Thymus (tissue), 11 donors: ENCODE measurements around the gene UBE3B. TPM values are rescaled to one million over a fixed set of nuclear protein-coding genes. Genes with fewer than 3 reads are reported as not detected.
A peak's percentile ranks its signal among the peaks of the same experiment; 100 is the strongest.

Source experiments
- DNase-seq, 9 donors: peaks; one replicate each; pipeline ENCODE4 v3.0.0-alpha.2; 2013; ENCODE audit warnings: low spot score in 9 of 9, low read depth in 6 of 9, missing footprints in 1 of 9
- H3K27ac ChIP-seq, 2 donors: one replicate each; pipeline ENCODE4 v1.5.1; 2013; ENCODE audit warnings: control low read depth in 1 of 2, low read depth in 1 of 2, low read length in 1 of 2, mild to moderate bottlenecking in 1 of 2, moderate library complexity in 1 of 2
- H3K27me3 ChIP-seq, 2 donors: one replicate each; pipeline ENCODE4 v1.5.1; 2013; ENCODE audit warnings: low read length in 1 of 2; ENCODE audit not compliant: control insufficient read depth in 2 of 2, insufficient read depth in 1 of 2
- H3K36me3 ChIP-seq, 2 donors: one replicate each; pipeline ENCODE4 v1.5.1; 2013; ENCODE audit warnings: low read length in 1 of 2, mild to moderate bottlenecking in 1 of 2, moderate library complexity in 1 of 2; ENCODE audit not compliant: control insufficient read depth in 2 of 2, insufficient read depth in 2 of 2
- H3K4me1 ChIP-seq, 2 donors: one replicate each; pipeline ENCODE4 v1.5.1; 2013; ENCODE audit warnings: low read length in 2 of 2; ENCODE audit not compliant: control insufficient read depth in 2 of 2, insufficient read depth in 2 of 2
- H3K4me3 ChIP-seq, 2 donors: one replicate each; pipeline ENCODE4 v1.5.1; 2013; ENCODE audit warnings: low read length in 2 of 2, control low read depth in 1 of 2, mild to moderate bottlenecking in 1 of 2
- H3K9me3 ChIP-seq, 2 donors: one replicate each; pipeline ENCODE4 v1.5.1; 2013; ENCODE audit warnings: low read length in 1 of 2, mild to moderate bottlenecking in 1 of 2; ENCODE audit not compliant: control insufficient read depth in 2 of 2, insufficient read depth in 1 of 2
- WGBS: extraction: QIAGEN DNeasy Blood & Tissue Kit; methylation state at CpG from one replicate; pipeline ENCODE4 v1.1.7; 2013; 5-methylcytosine and 5-hydroxymethylcytosine counted together
- polyA plus RNA-seq: library from polyadenylated mRNA; stranded (reverse); fragments of 200-250 nt; gene quantifications from one replicate; pipeline ENCODE4 v1.2.3, GENCODE V29; 2013
- total RNA-seq: library from RNA; stranded (reverse); fragments of 120-200 nt; gene quantifications from one replicate; pipeline ENCODE4 v1.2.4, GENCODE V29; 2013
- donor health status: healthy.

The UBE3B gene
- total and polyA plus RNA-seq, 2 donors: 11.7 to 13.5 TPM

DNA sequence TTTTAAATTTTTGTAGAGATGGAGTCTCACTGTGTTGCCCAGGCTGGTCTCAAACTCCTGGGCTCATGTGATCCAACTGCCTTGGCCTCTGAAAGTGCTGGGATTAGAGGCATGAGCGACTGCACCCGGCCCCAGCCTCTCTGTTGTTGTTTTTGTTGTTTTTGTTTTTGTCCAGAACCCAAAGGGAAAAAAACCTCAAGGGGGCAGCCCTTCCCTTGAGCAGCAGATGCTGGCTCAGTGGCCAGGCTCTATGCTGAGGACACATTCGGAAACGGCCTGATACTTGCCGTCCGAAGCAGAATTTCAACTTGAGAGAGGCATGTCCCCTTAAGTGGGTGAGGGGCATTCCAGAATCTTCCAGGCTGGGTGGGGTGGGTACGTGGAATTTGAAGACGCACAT is 102.8 kb downstream of the UBE3B start:
- Histone ChIP-seq H3K27me3 (no peaks in the 10 kb centered on the region), H3K4me3 (no peak overlapping the region), H3K4me1 (no peaks in the 10 kb centered on the region), H3K36me3 (peaks cover 7 to 36% of the 10 kb centered on the region in 2 donors), H3K9me3 (no peaks in the 10 kb centered on the region), H3K27ac (no peak overlapping the region)
- WGBS: 96% methylated on average over 8 of the region's 8 CpGs
- no peak for DNase-seq

DNA sequence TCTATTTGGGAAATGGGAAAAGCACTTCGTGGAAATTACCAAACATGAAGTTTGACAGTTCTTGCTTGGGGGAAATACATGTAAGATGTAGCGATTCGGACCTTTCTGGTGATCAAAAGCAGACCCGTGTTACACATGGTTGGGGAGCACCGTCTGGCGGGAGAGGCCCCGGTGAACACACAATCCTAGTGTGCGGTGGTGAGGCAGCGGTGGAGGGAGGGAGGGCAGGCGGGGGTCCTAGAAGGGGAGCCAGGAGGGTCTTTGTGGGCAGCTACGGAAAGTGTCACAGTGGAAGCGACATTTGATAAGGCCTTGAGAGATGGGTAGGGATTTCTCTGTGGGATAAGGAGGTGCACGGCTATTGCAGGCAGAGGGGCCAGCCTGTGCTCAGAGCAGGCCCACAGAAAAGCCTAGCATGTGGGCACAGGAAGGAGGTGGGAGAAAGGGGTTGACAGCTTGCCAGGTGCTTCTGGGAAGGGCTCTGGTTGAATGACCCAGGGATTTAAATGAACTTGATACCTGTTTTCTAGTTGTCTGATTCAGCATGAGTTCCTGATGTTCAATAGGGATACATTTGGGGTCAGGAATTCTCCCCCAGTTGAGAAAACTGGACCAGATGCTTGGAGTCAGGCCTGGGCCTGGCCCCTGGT is 103.4 kb downstream of the UBE3B start:
- WGBS: 96% methylated on average over 13 of the region's 13 CpGs
- DNase-seq: no peak
- Histone ChIP-seq H3K4me3 (no peak overlapping the region), H3K27ac (no peak overlapping the region), H3K4me1 (no peaks in the 10 kb centered on the region), H3K9me3 (no peaks in the 10 kb centered on the region), H3K27me3 (no peaks in the 10 kb centered on the region), H3K36me3 (peaks cover 7 to 34% of the 10 kb centered on the region in 2 donors)

DNA sequence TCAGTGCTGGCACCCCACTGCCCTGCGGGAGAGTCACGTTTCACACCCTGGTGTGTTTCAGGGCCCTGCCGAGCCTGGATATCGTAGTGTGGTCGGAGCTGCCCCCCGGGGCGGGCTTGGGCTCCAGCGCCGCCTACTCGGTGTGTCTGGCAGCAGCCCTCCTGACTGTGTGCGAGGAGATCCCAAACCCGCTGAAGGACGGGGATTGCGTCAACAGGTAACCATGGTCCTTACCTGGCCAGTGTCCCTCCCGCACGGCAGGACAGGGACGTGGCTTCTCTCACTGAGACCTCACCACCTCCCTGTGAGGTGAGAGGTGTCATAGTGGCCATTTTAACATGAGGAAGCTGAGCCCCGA is 103.9 kb downstream of the UBE3B start:
- 93% methylated on average over 18 of the region's 18 CpGs for WGBS
- DNase-seq: no peak
- peak overlapping the region in 1 of 2 donors; percentile 12 for H3K27ac ChIP-seq
- no peak overlapping the region for H3K4me3 ChIP-seq
- no peaks in the 10 kb centered on the region for H3K27me3 ChIP-seq
- H3K9me3 ChIP-seq: no peaks in the 10 kb centered on the region
- no peaks in the 10 kb centered on the region for H3K4me1 ChIP-seq
- peaks cover 7 to 31% of the 10 kb centered on the region in 2 donors for H3K36me3 ChIP-seq

DNA sequence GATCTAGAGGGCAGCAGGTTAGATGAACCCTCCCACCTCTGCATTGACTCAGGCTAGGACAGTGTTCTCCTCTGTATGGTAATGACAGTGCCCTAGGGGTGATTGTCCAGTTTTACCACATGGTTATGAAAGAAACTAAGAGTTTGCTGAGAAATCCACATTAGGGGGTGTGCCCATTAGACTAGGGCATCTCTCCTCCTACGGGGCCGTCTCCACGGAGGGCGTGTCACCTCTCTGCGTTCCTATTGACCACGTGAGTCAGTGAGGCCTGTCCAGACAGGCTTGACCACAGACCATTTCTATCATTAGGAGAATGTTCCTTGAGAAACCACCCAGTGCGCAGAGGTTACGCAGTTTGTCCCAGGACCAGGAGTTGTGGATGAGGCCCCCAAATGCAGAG is 104.4 kb downstream of the UBE3B start:
- H3K4me1 ChIP-seq: no peaks in the 10 kb centered on the region
- no peak for DNase-seq
- H3K36me3 ChIP-seq: peaks cover 7 to 31% of the 10 kb centered on the region in 2 donors
- no peaks in the 10 kb centered on the region for H3K9me3 ChIP-seq
- 89% methylated on average over 8 of the region's 8 CpGs for WGBS
- no peak overlapping the region for H3K4me3 ChIP-seq
- H3K27ac ChIP-seq: peak overlapping the region in 1 of 2 donors; percentile 12
- no peaks in the 10 kb centered on the region for H3K27me3 ChIP-seq

DNA sequence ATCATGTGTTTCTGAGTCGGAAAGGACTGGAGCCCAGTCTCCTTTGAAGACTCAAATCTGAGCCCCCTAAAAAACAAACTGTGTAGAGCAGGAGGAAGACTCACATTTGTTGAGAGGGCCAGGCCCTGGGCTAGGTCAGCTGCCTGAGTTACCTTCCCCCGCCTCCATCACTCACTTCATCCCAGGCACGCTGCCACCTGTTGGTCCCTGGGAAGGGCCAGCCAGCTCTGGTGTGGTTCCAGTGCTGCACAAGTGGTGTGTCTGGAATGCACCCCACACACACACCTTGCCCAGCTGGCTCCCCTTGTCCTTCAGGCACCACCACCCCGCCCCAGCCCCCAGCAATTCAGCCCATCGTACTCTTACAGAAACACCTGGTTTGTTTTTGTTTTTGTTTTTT is 105.2 kb downstream of the UBE3B start:
- 96% methylated on average over 5 of the region's 5 CpGs for WGBS
- Histone ChIP-seq H3K9me3 (no peaks in the 10 kb centered on the region), H3K27ac (no peak overlapping the region), H3K27me3 (no peaks in the 10 kb centered on the region), H3K4me1 (no peaks in the 10 kb centered on the region), H3K36me3 (peaks cover 7 to 23% of the 10 kb centered on the region in 2 donors), H3K4me3 (no peak overlapping the region)
- no peak for DNase-seq

- no peaks in the 10 kb centered on the region for H3K9me3 ChIP-seq
- 95% methylated on average over 2 of the region's 2 CpGs for WGBS
- no peaks in the 10 kb centered on the region for H3K27me3 ChIP-seq
- no peak for DNase-seq
- H3K27ac ChIP-seq: no peak overlapping the region
- peaks cover 6 to 14% of the 10 kb centered on the region in 2 donors for H3K36me3 ChIP-seq
- H3K4me1 ChIP-seq: no peaks in the 10 kb centered on the region
- no peak overlapping the region for H3K4me3 ChIP-seq
Measured at GRCh38 chr12:109583733-109584132, 106.3 kb downstream of the UBE3B start.

Other genes with a start within 250 kb of the UBE3B start
- gene FOXN4, start 168.3 kb upstream of the UBE3B start, total RNA-seq: not detected
- 0.14 TPM for gene FOXN4, start 168.3 kb upstream of the UBE3B start, polyA plus RNA-seq
- gene MYO1H, start 129.7 kb upstream of the UBE3B start, total RNA-seq: under 0.01 TPM
- 0.14 TPM for gene MYO1H, start 129.7 kb upstream of the UBE3B start, polyA plus RNA-seq
- 8.9 TPM for gene KCTD10, start 334 bp upstream of the UBE3B start, total RNA-seq
- gene KCTD10, start 334 bp upstream of the UBE3B start, polyA plus RNA-seq: 17.5 TPM
- 30.7 TPM for gene MMAB, start 95.9 kb downstream of the UBE3B start, total RNA-seq
- 28.7 TPM for gene MMAB, start 95.9 kb downstream of the UBE3B start, polyA plus RNA-seq
- gene MVK, start 96.2 kb downstream of the UBE3B start, total RNA-seq: 7.2 TPM
- 10.4 TPM for gene MVK, start 96.2 kb downstream of the UBE3B start, polyA plus RNA-seq
- gene FAM222A, start 236.2 kb downstream of the UBE3B start, total RNA-seq: 0.71 TPM
- 0.78 TPM for gene FAM222A, start 236.2 kb downstream of the UBE3B start, polyA plus RNA-seq